ENCODE data around the gene SP2. TPM values are rescaled to one million over a fixed set of nuclear protein-coding genes. Genes with fewer than 3 reads are reported as not detected.

Gene SP2
- total and polyA plus RNA-seq, 2 donors (not counting 1 experiment from before 2014, with no cell fraction given) = 25.4 to 32.5 TPM

GRCh38 chr17:47899643-47900042 is 3.6 kb downstream of the SP2 start:
- Histone ChIP-seq H4K20me1 (ENCODE audit: control insufficient read depth, insufficient read depth, low read length, poor library complexity, severe bottlenecking) (peaks cover 47% of the 10 kb centered on the region), H3K4me1 (ENCODE audit: control insufficient read depth in 2 of 2, insufficient read depth in 2 of 2, low read length in 2 of 2) (peaks cover 12 to 15% of the 10 kb centered on the region in 2 donors), H3K79me2 (ENCODE audit: control insufficient read depth, insufficient read depth, low read length) (peaks cover 85% of the 10 kb centered on the region), H3K27ac (ENCODE audit: low read length in 2 of 2) (no peak overlapping the region), H3K4me3 (ENCODE audit: control extremely low read depth in 1 of 5, extremely low read depth in 1 of 5, insufficient read depth in 1 of 5, low read depth in 2 of 5, low read length in 4 of 5) (no peak overlapping the region), H2AFZ (ENCODE audit: insufficient read depth, low read depth, low read length, poor library complexity, severe bottlenecking) (no peak overlapping the region), H3K4me2 (replicated peaks; ENCODE audit: low read depth, low read length, poor library complexity, severe bottlenecking) (no peak overlapping the region), H3K9ac (ENCODE audit: low read length) (no peak overlapping the region), H3K27me3 (replicated peaks in 1 of 4; ENCODE audit: control extremely low read depth in 1 of 4, control insufficient read depth in 3 of 4, insufficient read depth in 4 of 4, low read length in 3 of 4) (no peaks in the 10 kb centered on the region), H3K36me3 (replicated peaks in 1 of 2; ENCODE audit: control extremely low read depth in 1 of 2, control insufficient read depth in 1 of 2, extremely low read depth in 1 of 2, insufficient read depth in 2 of 2, low read length in 1 of 2) (peaks cover 0 to 20% of the 10 kb centered on the region in 2 experiments), H3K9me3 (ENCODE audit: control extremely low read depth in 1 of 3, control insufficient read depth in 2 of 3, insufficient read depth in 1 of 3, low read length in 2 of 3) (no peaks in the 10 kb centered on the region)
- 97% methylated on average over 5 of the region's 5 CpGs for WGBS (ENCODE audit: insufficient coverage)
- intact Hi-C loops (cut with micrococcal nuclease) = no loop called here
- TF ChIP-seq CTCF (IDR thresholded peaks at IDR 0.05) (no peak), EZH2 (IDR thresholded peaks at IDR 0.05; ENCODE audit: borderline replicate concordance, insufficient read depth, low read depth, low read length, poor library complexity, severe bottlenecking) (no peak)
- ChIA-PET CTCF (interaction anchor here (1.6 kb wide), 1 partner anchor 10 kb away, joined by 6 read pairs; no protein-coding TSS in a partner anchor), POLR2A (no interaction called here)
- no peaks in the 10 kb centered on the region for H3K27me3 Mint-ChIP-seq
- H3K4me1 Mint-ChIP-seq = peaks cover 47% of the 10 kb centered on the region
- H3K9me3 Mint-ChIP-seq (ENCODE audit: insufficient read depth) = no peaks in the 10 kb centered on the region
- ATAC-seq (ENCODE audit: low read depth) (no peak), DNase-seq (no peak)
- no peak overlapping the region for H3K27ac Mint-ChIP-seq
- H3K4me3 Mint-ChIP-seq = no peak overlapping the region

- H2AFZ ChIP-seq (ENCODE audit: insufficient read depth, low read depth, low read length, poor library complexity, severe bottlenecking) = no peak overlapping the region
- CTCF ChIA-PET = no interaction called here
- 97% methylated on average over 6 of the region's 7 CpGs for WGBS (ENCODE audit: insufficient coverage)
- intact Hi-C loops (cut with micrococcal nuclease) = no loop called here
- no peak overlapping the region for H3K27ac ChIP-seq (ENCODE audit: low read length in 2 of 2)
- H3K36me3 ChIP-seq (replicated peaks in 1 of 2; ENCODE audit: control extremely low read depth in 1 of 2, control insufficient read depth in 1 of 2, extremely low read depth in 1 of 2, insufficient read depth in 2 of 2, low read length in 1 of 2) = peaks cover 0 to 28% of the 10 kb centered on the region in 2 experiments
- no peak overlapping the region for H3K4me3 ChIP-seq (ENCODE audit: control extremely low read depth in 1 of 5, extremely low read depth in 1 of 5, insufficient read depth in 1 of 5, low read depth in 2 of 5, low read length in 4 of 5)
- Mint-ChIP-seq H3K27ac (no peak overlapping the region), H3K4me3 (no peak overlapping the region), H3K4me1 (peaks cover 46% of the 10 kb centered on the region), H3K27me3 (no peaks in the 10 kb centered on the region), H3K9me3 (ENCODE audit: insufficient read depth) (no peaks in the 10 kb centered on the region)
- H3K9ac ChIP-seq (ENCODE audit: low read length) = no peak overlapping the region
- TF ChIP-seq EZH2 (IDR thresholded peaks at IDR 0.05; ENCODE audit: borderline replicate concordance, insufficient read depth, low read depth, low read length, poor library complexity, severe bottlenecking) = no peak
- TF ChIP-seq CTCF (IDR thresholded peaks at IDR 0.05) = no peak
- ATAC-seq (ENCODE audit: low read depth) = no peak
- no peaks in the 10 kb centered on the region for H3K27me3 ChIP-seq (replicated peaks in 1 of 4; ENCODE audit: control extremely low read depth in 1 of 4, control insufficient read depth in 3 of 4, insufficient read depth in 4 of 4, low read length in 3 of 4)
- H3K4me1 ChIP-seq (ENCODE audit: control insufficient read depth in 2 of 2, insufficient read depth in 2 of 2, low read length in 2 of 2) = peaks cover 8 to 11% of the 10 kb centered on the region in 2 donors
- H3K79me2 ChIP-seq (ENCODE audit: control insufficient read depth, insufficient read depth, low read length) = peaks cover 98% of the 10 kb centered on the region
- POLR2A ChIA-PET = no interaction called here
- no peaks in the 10 kb centered on the region for H3K9me3 ChIP-seq (ENCODE audit: control extremely low read depth in 1 of 3, control insufficient read depth in 2 of 3, insufficient read depth in 1 of 3, low read length in 2 of 3)
- DNase-seq = no peak
- no peak overlapping the region for H3K4me2 ChIP-seq (replicated peaks; ENCODE audit: low read depth, low read length, poor library complexity, severe bottlenecking)
- H4K20me1 ChIP-seq (ENCODE audit: control insufficient read depth, insufficient read depth, low read length, poor library complexity, severe bottlenecking) = peaks cover 65% of the 10 kb centered on the region
These were observed 5.4 kb downstream of the SP2 start for GRCh38 chr17:47901423-47901822.

Measured in B cell (primary cell).